ENCODE data around the gene RCBTB1. TPM values are rescaled to one million over a fixed set of nuclear protein-coding genes. Genes with fewer than 3 reads are reported as not detected.
A peak's percentile ranks its signal among the peaks of the same experiment; 100 is the strongest.

RCBTB1 gene
- total RNA-seq, 1 donor from 2014 or later, result 54.2 TPM

DNA sequence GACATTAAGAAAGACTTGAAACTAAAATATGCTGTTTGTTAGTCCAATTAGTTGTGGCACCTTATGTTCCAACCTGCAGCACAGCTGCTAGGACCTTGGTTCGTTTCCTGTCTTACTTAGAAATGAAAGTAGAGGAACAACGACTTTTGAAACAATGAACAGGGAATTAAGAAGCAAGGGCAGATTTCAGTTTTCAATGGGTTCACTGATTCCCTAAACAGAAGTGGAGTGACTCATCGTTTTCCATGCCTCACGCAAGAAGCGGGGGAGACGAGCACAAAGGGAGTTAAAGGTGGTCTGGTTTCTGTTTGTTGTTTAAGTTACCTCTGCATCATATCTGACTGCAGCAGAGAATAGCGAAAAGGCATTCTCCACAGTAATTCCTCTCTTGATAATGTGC is 44.8 kb downstream of the RCBTB1 start:
- Histone ChIP-seq H3K36me3 (peaks cover 5% of the 10 kb centered on the region), H3K27ac (peak overlapping the region; percentile 2), H3K79me2 (ENCODE audit: low read depth) (no peaks in the 10 kb centered on the region), H3F3A (ENCODE audit: low read depth) (no peaks in the 10 kb centered on the region), H2AFZ (replicated peaks) (no peak overlapping the region), H3K9me3 (ENCODE audit: low read depth) (no peaks in the 10 kb centered on the region), H3K27me3 (no peaks in the 10 kb centered on the region), H3K9ac (no peak overlapping the region), H4K20me1 (ENCODE audit: low read depth) (no peaks in the 10 kb centered on the region), H3K4me3 (no peak overlapping the region), H3K4me1 (peaks cover 6% of the 10 kb centered on the region), H3K4me2 (no peak overlapping the region)
- Mint-ChIP-seq H3K4me1 (peaks cover 4% of the 10 kb centered on the region), H3K27me3 (ENCODE audit: insufficient read depth, low read depth) (no peaks in the 10 kb centered on the region), H3K9me3 (no peaks in the 10 kb centered on the region), H3K4me3 (no peak overlapping the region), H3K27ac (no peak overlapping the region), H3K36me3 (peaks cover 31% of the 10 kb centered on the region)
- peak; percentile 5 for DNase-seq (ENCODE audit: low spot score)
- no peak for TF ChIP-seq EZH2phosphoT487 (IDR thresholded peaks at IDR 0.05)
- TF ChIP-seq, protein P1, sequence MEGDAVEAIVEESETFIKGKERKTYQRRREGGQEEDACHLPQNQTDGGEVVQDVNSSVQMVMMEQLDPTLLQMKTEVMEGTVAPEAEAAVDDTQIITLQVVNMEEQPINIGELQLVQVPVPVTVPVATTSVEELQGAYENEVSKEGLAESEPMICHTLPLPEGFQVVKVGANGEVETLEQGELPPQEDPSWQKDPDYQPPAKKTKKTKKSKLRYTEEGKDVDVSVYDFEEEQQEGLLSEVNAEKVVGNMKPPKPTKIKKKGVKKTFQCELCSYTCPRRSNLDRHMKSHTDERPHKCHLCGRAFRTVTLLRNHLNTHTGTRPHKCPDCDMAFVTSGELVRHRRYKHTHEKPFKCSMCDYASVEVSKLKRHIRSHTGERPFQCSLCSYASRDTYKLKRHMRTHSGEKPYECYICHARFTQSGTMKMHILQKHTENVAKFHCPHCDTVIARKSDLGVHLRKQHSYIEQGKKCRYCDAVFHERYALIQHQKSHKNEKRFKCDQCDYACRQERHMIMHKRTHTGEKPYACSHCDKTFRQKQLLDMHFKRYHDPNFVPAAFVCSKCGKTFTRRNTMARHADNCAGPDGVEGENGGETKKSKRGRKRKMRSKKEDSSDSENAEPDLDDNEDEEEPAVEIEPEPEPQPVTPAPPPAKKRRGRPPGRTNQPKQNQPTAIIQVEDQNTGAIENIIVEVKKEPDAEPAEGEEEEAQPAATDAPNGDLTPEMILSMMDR (IDR thresholded peaks at IDR 0.05), result no peak
- TF ChIP-seq EZH2 (IDR thresholded peaks at IDR 0.05), result no peak

DNA sequence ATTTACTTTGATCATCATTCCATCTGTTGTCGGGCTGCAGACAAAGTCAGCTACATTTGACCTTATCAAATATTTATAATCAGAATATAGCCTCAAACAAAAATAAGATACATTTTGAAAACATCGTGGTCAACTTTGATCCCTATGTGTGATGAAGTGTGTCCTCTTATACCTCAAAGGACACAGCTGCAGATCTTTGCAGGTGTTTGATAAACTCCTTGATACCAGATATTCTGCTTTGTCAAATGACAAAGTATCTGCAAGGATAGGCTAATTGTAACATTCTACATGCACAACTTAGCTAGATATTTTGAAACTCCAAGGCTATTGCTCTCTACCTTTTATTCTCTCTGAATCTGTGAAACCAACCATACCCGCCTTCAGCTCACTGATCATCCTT is 45.6 kb downstream of the RCBTB1 start:
- Histone ChIP-seq H3K4me1 (peaks cover 6% of the 10 kb centered on the region), H3F3A (ENCODE audit: low read depth) (no peaks in the 10 kb centered on the region), H3K4me2 (no peak overlapping the region), H3K36me3 (peaks cover 5% of the 10 kb centered on the region), H3K27ac (no peak overlapping the region), H2AFZ (replicated peaks) (no peak overlapping the region), H4K20me1 (ENCODE audit: low read depth) (no peaks in the 10 kb centered on the region), H3K9ac (no peak overlapping the region), H3K9me3 (ENCODE audit: low read depth) (no peaks in the 10 kb centered on the region), H3K4me3 (no peak overlapping the region), H3K79me2 (ENCODE audit: low read depth) (no peaks in the 10 kb centered on the region), H3K27me3 (no peaks in the 10 kb centered on the region)
- no peak overlapping the region for H3K27ac Mint-ChIP-seq
- no peaks in the 10 kb centered on the region for H3K27me3 Mint-ChIP-seq (ENCODE audit: insufficient read depth, low read depth)
- H3K36me3 Mint-ChIP-seq, result peaks cover 29% of the 10 kb centered on the region
- no peak overlapping the region for H3K4me3 Mint-ChIP-seq
- TF ChIP-seq, protein P1 (IDR thresholded peaks at IDR 0.05), result no peak
- TF ChIP-seq EZH2 (IDR thresholded peaks at IDR 0.05) (no peak), EZH2phosphoT487 (IDR thresholded peaks at IDR 0.05) (no peak)
- H3K9me3 Mint-ChIP-seq, result no peaks in the 10 kb centered on the region
- H3K4me1 Mint-ChIP-seq, result peaks cover 4% of the 10 kb centered on the region
- DNase-seq (ENCODE audit: low spot score), result no peak

DNA sequence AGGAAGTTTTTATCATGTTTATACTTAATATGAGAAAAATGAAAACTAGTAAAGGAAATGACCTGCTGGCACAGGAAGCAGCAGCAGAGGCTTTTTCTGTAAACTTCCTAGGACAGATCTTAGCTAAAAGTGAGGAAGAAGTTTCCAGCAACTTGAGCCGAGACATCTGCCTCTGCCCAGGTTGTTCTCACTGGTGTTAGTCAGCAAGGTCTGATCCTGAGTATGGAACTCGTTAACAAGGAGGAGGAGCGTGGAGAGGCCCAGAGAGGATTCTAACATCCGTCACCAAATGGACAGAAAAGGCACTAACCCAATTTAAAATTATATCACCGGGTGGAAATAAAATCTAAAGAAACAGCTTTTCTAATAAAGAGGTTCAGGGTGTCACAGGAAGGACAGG is 46.0 kb downstream of the RCBTB1 start:
- Mint-ChIP-seq H3K27ac (no peak overlapping the region), H3K9me3 (no peaks in the 10 kb centered on the region), H3K36me3 (peaks cover 27% of the 10 kb centered on the region), H3K27me3 (ENCODE audit: insufficient read depth, low read depth) (no peaks in the 10 kb centered on the region), H3K4me3 (no peak overlapping the region), H3K4me1 (peaks cover 4% of the 10 kb centered on the region)
- Histone ChIP-seq H3K36me3 (peaks cover 5% of the 10 kb centered on the region), H3K4me2 (no peak overlapping the region), H3K4me3 (no peak overlapping the region), H3K4me1 (peaks cover 6% of the 10 kb centered on the region), H3K27me3 (no peaks in the 10 kb centered on the region), H3F3A (ENCODE audit: low read depth) (no peaks in the 10 kb centered on the region), H3K27ac (no peak overlapping the region), H2AFZ (replicated peaks) (no peak overlapping the region), H3K79me2 (ENCODE audit: low read depth) (no peaks in the 10 kb centered on the region), H3K9ac (no peak overlapping the region), H4K20me1 (ENCODE audit: low read depth) (no peaks in the 10 kb centered on the region), H3K9me3 (ENCODE audit: low read depth) (no peaks in the 10 kb centered on the region)
- TF ChIP-seq EZH2phosphoT487 (IDR thresholded peaks at IDR 0.05) (no peak), EZH2 (IDR thresholded peaks at IDR 0.05) (no peak)
- TF ChIP-seq, protein P1 (IDR thresholded peaks at IDR 0.05), result no peak
- no peak for DNase-seq (ENCODE audit: low spot score)

Data from neural progenitor cell (in vitro differentiated cells).